ENCODE results near the gene GABRB1. TPM values are rescaled to one million over a fixed set of nuclear protein-coding genes. Genes with fewer than 3 reads are reported as not detected.

GABRB1 gene
- total and polyA plus RNA-seq, 2 of the 8 experiments (the other 6 are each of a cell fraction or from before 2014, with no cell fraction given), result 0.22 to 0.38 TPM

- Histone ChIP-seq H3K27ac (ENCODE audit: low read depth, low read length) (no peak overlapping the region), H3K4me1 (replicated peaks in 1 of 4; ENCODE audit: control insufficient read depth in 3 of 4, insufficient read depth in 4 of 4, low read length in 3 of 4) (no peaks in the 10 kb centered on the region; a peak in 1 of 7 replicates), H2AFZ (ENCODE audit: low read length) (no peak overlapping the region; the same call in 1 of the 2 replicates), H3K9ac (replicated peaks in 1 of 4; ENCODE audit: extremely low read depth in 1 of 4, low read depth in 3 of 4, low read length in 3 of 4) (no peak overlapping the region), H3K36me3 (ENCODE audit: control insufficient read depth in 2 of 4, insufficient read depth in 4 of 4, low read length in 3 of 4) (no peaks in the 10 kb centered on the region), H3K79me1 (ENCODE audit: low read depth, low read length) (no peaks in the 10 kb centered on the region), H4K5ac (ENCODE audit: insufficient read length, low read depth, low read length) (no peak overlapping the region), H4K20me1 (replicated peaks in 1 of 2; ENCODE audit: control insufficient read depth in 1 of 2, insufficient read depth in 2 of 2, low read length in 2 of 2) (no peaks in the 10 kb centered on the region), H3K4ac (replicated peaks; ENCODE audit: insufficient read length, low read depth, low read length) (no peak overlapping the region), H3K14ac (ENCODE audit: insufficient read length) (no peak overlapping the region), H2AK5ac (ENCODE audit: low read depth, low read length) (no peak overlapping the region), H2BK120ac (replicated peaks; ENCODE audit: low read depth, low read length) (no peak overlapping the region), H3K27me3 (replicated peaks in 1 of 4; ENCODE audit: control insufficient read depth in 3 of 4, extremely low read depth in 1 of 4, insufficient read depth in 3 of 4, low read length in 3 of 4) (peaks cover 27 to 47% (median 40%) of the 10 kb centered on the region in 4 experiments), H3K23ac (ENCODE audit: insufficient read length) (no peak overlapping the region), H4K91ac (replicated peaks; ENCODE audit: insufficient read length, low read length) (no peak overlapping the region), H2BK5ac (ENCODE audit: low read depth, low read length) (no peak overlapping the region), H4K8ac (ENCODE audit: extremely low read depth, insufficient read depth, low read length) (no peak overlapping the region), H2BK15ac (ENCODE audit: low read length) (no peak overlapping the region), H3K56ac (replicated peaks; ENCODE audit: insufficient read length, low read depth, low read length) (no peak overlapping the region), H3K23me2 (ENCODE audit: low read depth, low read length) (peaks cover 12% of the 10 kb centered on the region), H2BK12ac (ENCODE audit: low read depth, low read length) (no peak overlapping the region), H3K4me2 (ENCODE audit: insufficient read depth in 1 of 2, low read depth in 2 of 2, low read length in 2 of 2) (peak overlapping the region; percentile 86 to 100), H3K79me2 (ENCODE audit: control insufficient read depth in 1 of 2, insufficient read depth in 2 of 2, low read length in 2 of 2) (no peaks in the 10 kb centered on the region), H3K9me3 (ENCODE audit: insufficient read depth in 2 of 2, low read depth in 1 of 2, low read length in 1 of 2) (no peaks in the 10 kb centered on the region), H3K18ac (ENCODE audit: extremely low read depth, low read length) (no peak overlapping the region), H2BK20ac (ENCODE audit: low read length) (no peak overlapping the region), H3K4me3 (ENCODE audit: extremely low read depth in 1 of 4, insufficient read depth in 2 of 4, low read depth in 3 of 4, low read length in 4 of 4) (peak overlapping the region in 2 of 4 experiments; percentile 76 to 86; a peak in 2 of 8 replicates)
- 38% methylated on average over 9 of the region's 9 CpGs; no CpG with 5 or more reads in 1 of the 2 experiments for WGBS, 2 experiments (ENCODE audit: extremely low coverage in 1 of 2, insufficient coverage in 1 of 2, insufficient read length in 1 of 2, insufficient replicate concordance in 2 of 2, low coverage in 1 of 2, low lambda C conversion rate in 2 of 2, missing lambda C conversion rate in 1 of 2)
- TF ChIP-seq SAP30 (IDR thresholded peaks at IDR 0.05; ENCODE audit: insufficient read depth, insufficient replicate concordance, low read length) (no peak), JUN (IDR thresholded peaks at IDR 0.05; ENCODE audit: low read depth, low read length) (no peak), RAD21 (IDR thresholded peaks at IDR 0.05 in 1 of 2, conservative IDR thresholded peaks at IDR 0.05 in 1 of 2; ENCODE audit: low read depth in 2 of 2, low read length in 2 of 2) (no peak), CBX8 (IDR thresholded peaks at IDR 0.05; ENCODE audit: borderline replicate concordance, low read depth, low read length) (no peak), HDAC6 (IDR thresholded peaks at IDR 0.05; ENCODE audit: low read depth, low read length) (no peak), TAF7 (optimal IDR thresholded peaks at IDR 0.05; ENCODE audit: borderline replicate concordance, low read depth, low read length) (no peak), NRF1 (IDR thresholded peaks at IDR 0.05; ENCODE audit: low read depth, low read length) (no peak)
- TF ChIP-seq, protein P1, sequence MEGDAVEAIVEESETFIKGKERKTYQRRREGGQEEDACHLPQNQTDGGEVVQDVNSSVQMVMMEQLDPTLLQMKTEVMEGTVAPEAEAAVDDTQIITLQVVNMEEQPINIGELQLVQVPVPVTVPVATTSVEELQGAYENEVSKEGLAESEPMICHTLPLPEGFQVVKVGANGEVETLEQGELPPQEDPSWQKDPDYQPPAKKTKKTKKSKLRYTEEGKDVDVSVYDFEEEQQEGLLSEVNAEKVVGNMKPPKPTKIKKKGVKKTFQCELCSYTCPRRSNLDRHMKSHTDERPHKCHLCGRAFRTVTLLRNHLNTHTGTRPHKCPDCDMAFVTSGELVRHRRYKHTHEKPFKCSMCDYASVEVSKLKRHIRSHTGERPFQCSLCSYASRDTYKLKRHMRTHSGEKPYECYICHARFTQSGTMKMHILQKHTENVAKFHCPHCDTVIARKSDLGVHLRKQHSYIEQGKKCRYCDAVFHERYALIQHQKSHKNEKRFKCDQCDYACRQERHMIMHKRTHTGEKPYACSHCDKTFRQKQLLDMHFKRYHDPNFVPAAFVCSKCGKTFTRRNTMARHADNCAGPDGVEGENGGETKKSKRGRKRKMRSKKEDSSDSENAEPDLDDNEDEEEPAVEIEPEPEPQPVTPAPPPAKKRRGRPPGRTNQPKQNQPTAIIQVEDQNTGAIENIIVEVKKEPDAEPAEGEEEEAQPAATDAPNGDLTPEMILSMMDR (IDR thresholded peaks at IDR 0.05; ENCODE audit: control extremely low read depth in 1 of 3, insufficient read depth in 1 of 3, low read depth in 1 of 3, low read length in 3 of 3), result no peak
- ChIA-PET POLR2A (ENCODE audit: partially characterized antibody) (no interaction called here), CTCF (ENCODE audit: partially characterized antibody) (interaction anchor here (0.7 to 0.9 kb wide), 2 partner anchors 16 to 143 kb away, joined by 3 read pairs; no protein-coding TSS in a partner anchor)
- FAIRE-seq, result no peak
- no peak for DNase-seq (ENCODE audit: low read depth in 1 of 2, low spot score in 2 of 2)
Measured at GRCh38 chr4:46992338-46992737, 39.0 kb upstream of the GABRB1 start.

Data from H1 (cell line).